ENCODE measurements around the gene CCDC66. TPM values are rescaled to one million over a fixed set of nuclear protein-coding genes. Genes with fewer than 3 reads are reported as not detected.

Gene CCDC66
- polyA plus RNA-seq, 1 donor from 2014 or later = 80.3 TPM

GRCh38 chr3:56629451-56629850, 72.5 kb downstream of the CCDC66 start:
- Histone ChIP-seq H2AFZ (ENCODE audit: low read depth, low read length) (no peak overlapping the region), H3F3A (ENCODE audit: insufficient read depth, low read length, poor library complexity, severe bottlenecking) (no peaks in the 10 kb centered on the region), H3K9me2 (ENCODE audit: insufficient read depth, low read length) (no peaks in the 10 kb centered on the region), H4K20me1 (ENCODE audit: insufficient read depth) (no peaks in the 10 kb centered on the region), H3K4me3 (ENCODE audit: low read length) (no peak overlapping the region), H3K27ac (ENCODE audit: low read length) (no peak overlapping the region), H3K79me2 (replicated peaks; ENCODE audit: insufficient read depth, low read length) (no peaks in the 10 kb centered on the region), H3K36me3 (ENCODE audit: insufficient read depth, low read length) (no peaks in the 10 kb centered on the region), H3K4me2 (ENCODE audit: low read length) (no peak overlapping the region), H3K9ac (ENCODE audit: low read length) (no peak overlapping the region), H3K9me3 (ENCODE audit: low read length) (no peaks in the 10 kb centered on the region), H3K27me3 (ENCODE audit: insufficient read depth, low read depth, low read length) (no peaks in the 10 kb centered on the region)
- no peak for TF ChIP-seq MXI1 (conservative IDR thresholded peaks at IDR 0.05; ENCODE audit: poor library complexity, severe bottlenecking)
- TF ChIP-seq EZH2 (IDR thresholded peaks at IDR 0.05; ENCODE audit: borderline replicate concordance, insufficient read depth, low read length, poor library complexity, severe bottlenecking) = no peak
- TF ChIP-seq TAF1 (IDR thresholded peaks at IDR 0.05; ENCODE audit: low read depth) = no peak
- TF ChIP-seq RAD21 (conservative IDR thresholded peaks at IDR 0.05) = no peak
- no peak for TF ChIP-seq REST (IDR thresholded peaks at IDR 0.05; ENCODE audit: borderline replicate concordance)
- no peak for TF ChIP-seq POLR2AphosphoS5 (IDR thresholded peaks at IDR 0.05)
- TF ChIP-seq CTCF (IDR thresholded peaks at IDR 0.05; ENCODE audit: poor library complexity, severe bottlenecking) = no peak
- no peak for TF ChIP-seq SMC3 (conservative IDR thresholded peaks at IDR 0.05; ENCODE audit: poor library complexity)
- no peak for TF ChIP-seq EP300 (conservative IDR thresholded peaks at IDR 0.05; ENCODE audit: poor library complexity, severe bottlenecking)

- no peaks in the 10 kb centered on the region for H4K20me1 ChIP-seq (ENCODE audit: insufficient read depth)
- H3F3A ChIP-seq (ENCODE audit: insufficient read depth, low read length, poor library complexity, severe bottlenecking) = no peaks in the 10 kb centered on the region
- H3K27ac ChIP-seq (ENCODE audit: low read length) = no peak overlapping the region
- H3K79me2 ChIP-seq (replicated peaks; ENCODE audit: insufficient read depth, low read length) = no peaks in the 10 kb centered on the region
- no peaks in the 10 kb centered on the region for H3K9me3 ChIP-seq (ENCODE audit: low read length)
- no peak overlapping the region for H3K9ac ChIP-seq (ENCODE audit: low read length)
- H3K9me2 ChIP-seq (ENCODE audit: insufficient read depth, low read length) = no peaks in the 10 kb centered on the region
- no peak overlapping the region for H2AFZ ChIP-seq (ENCODE audit: low read depth, low read length)
- TF ChIP-seq RAD21 (conservative IDR thresholded peaks at IDR 0.05) = no peak
- no peak for TF ChIP-seq REST (IDR thresholded peaks at IDR 0.05; ENCODE audit: borderline replicate concordance)
- no peak for TF ChIP-seq MXI1 (conservative IDR thresholded peaks at IDR 0.05; ENCODE audit: poor library complexity, severe bottlenecking)
- no peak for TF ChIP-seq TAF1 (IDR thresholded peaks at IDR 0.05; ENCODE audit: low read depth)
- TF ChIP-seq POLR2AphosphoS5 (IDR thresholded peaks at IDR 0.05) = no peak
- no peak for TF ChIP-seq SMC3 (conservative IDR thresholded peaks at IDR 0.05; ENCODE audit: poor library complexity)
- no peak for TF ChIP-seq CTCF (IDR thresholded peaks at IDR 0.05; ENCODE audit: poor library complexity, severe bottlenecking)
- no peak for TF ChIP-seq EZH2 (IDR thresholded peaks at IDR 0.05; ENCODE audit: borderline replicate concordance, insufficient read depth, low read length, poor library complexity, severe bottlenecking)
- no peak for TF ChIP-seq EP300 (conservative IDR thresholded peaks at IDR 0.05; ENCODE audit: poor library complexity, severe bottlenecking)
- no peak overlapping the region for H3K4me2 ChIP-seq (ENCODE audit: low read length)
- H3K4me3 ChIP-seq (ENCODE audit: low read length) = no peak overlapping the region
- no peaks in the 10 kb centered on the region for H3K27me3 ChIP-seq (ENCODE audit: insufficient read depth, low read depth, low read length)
- H3K36me3 ChIP-seq (ENCODE audit: insufficient read depth, low read length) = no peaks in the 10 kb centered on the region
Observed at GRCh38 chr3:56630966-56631365, 74.0 kb downstream of the CCDC66 start.

All from neural cell (in vitro differentiated cells).